Measurements from ENCODE around the gene RAB43. TPM values are rescaled to one million over a fixed set of nuclear protein-coding genes. Genes with fewer than 3 reads are reported as not detected.

Gene RAB43
- total RNA-seq, 1 experiment from 2014 or later = not detected

DNA sequence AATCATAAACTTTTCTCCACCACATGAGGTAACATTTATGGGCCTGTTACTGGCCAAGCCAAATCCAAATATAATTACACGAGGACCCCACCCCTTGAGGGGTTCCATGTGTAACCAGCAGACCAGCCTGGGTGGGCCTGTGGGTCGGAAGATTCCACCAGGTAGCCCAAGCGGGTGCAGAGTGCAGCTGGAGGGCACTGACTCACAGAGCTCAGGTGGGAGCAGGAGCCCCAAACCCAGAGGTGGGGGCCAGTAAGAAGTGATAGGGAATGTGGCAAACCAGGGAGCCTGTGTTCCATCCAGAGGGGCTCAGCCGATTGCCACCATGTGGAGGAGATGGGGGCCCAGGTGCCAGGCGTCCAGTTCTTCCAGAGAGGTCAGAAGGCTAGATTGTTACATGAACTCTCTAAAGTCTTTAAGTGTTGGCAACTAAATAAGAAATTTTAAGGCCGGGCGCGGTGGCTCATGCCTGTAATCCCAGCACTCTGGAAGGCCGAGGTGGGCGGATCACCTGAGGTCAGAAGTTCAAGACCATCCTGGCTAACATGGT, 58.4 kb downstream of the RAB43 start:
- Histone ChIP-seq H3K9ac (ENCODE audit: low read length) (no peak overlapping the region), H4K20me1 (ENCODE audit: insufficient read depth, low read depth, low read length) (no peaks in the 10 kb centered on the region), H3K79me2 (ENCODE audit: low read length) (no peaks in the 10 kb centered on the region), H3K27ac (ENCODE audit: low read length) (no peak overlapping the region), H3K36me3 (ENCODE audit: insufficient read depth, low read length) (no peaks in the 10 kb centered on the region), H3K4me1 (ENCODE audit: low read length) (peaks cover 7% of the 10 kb centered on the region), H3K27me3 (ENCODE audit: low read length) (no peaks in the 10 kb centered on the region), H3K4me3 (ENCODE audit: low read length) (no peak overlapping the region), H3K9me3 (ENCODE audit: low read length) (no peaks in the 10 kb centered on the region), H3K9me2 (replicated peaks; ENCODE audit: insufficient read depth, low read length) (no peaks in the 10 kb centered on the region), H3K4me2 (ENCODE audit: low read depth, low read length, poor library complexity, severe bottlenecking) (no peak overlapping the region), H2AFZ (ENCODE audit: low read length) (no peak overlapping the region)
- no peak for DNase-seq

DNA sequence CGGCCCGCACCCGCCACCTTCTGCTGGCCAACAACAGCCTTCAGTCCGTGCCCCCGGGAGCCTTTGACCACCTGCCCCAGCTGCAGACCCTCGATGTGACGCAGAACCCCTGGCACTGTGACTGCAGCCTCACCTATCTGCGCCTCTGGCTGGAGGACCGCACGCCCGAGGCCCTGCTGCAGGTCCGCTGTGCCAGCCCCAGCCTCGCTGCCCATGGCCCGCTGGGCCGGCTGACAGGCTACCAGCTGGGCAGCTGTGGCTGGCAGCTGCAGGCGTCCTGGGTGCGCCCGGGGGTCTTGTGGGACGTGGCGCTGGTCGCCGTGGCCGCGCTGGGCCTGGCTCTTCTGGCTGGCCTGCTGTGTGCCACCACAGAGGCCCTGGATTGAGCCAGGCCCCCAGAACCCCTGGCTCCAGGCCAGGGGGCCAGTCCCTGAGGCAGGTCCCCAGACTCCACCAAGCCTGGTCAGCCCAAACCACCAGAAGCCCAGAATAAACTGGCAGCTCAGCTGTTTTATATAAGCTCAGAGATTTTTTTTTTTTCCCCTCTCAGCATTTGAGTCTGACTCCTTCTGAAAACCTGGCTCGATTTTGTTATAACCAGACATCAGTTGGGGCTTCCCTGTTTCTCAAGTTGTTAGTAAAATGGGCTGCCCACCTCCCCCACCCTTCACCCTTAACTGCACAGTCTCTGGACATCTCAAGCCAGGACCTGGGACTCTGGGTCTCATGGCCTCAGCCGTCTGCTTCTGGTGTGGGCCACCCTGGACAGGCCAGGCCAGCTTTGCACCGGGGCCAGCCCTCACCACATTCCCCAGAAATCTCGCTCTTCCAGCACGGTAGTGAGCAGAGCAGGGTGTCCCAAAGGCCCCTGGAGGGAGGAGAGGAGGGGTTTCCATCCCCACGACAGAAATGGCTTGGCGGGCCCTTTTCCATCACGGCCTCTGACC, 59.4 kb downstream of the RAB43 start:
- H3K27me3 ChIP-seq (ENCODE audit: low read length) = no peaks in the 10 kb centered on the region
- H3K4me1 ChIP-seq (ENCODE audit: low read length) = peaks cover 8% of the 10 kb centered on the region
- H3K36me3 ChIP-seq (ENCODE audit: insufficient read depth, low read length) = no peaks in the 10 kb centered on the region
- H3K9me2 ChIP-seq (replicated peaks; ENCODE audit: insufficient read depth, low read length) = no peaks in the 10 kb centered on the region
- H4K20me1 ChIP-seq (ENCODE audit: insufficient read depth, low read depth, low read length) = no peaks in the 10 kb centered on the region
- H3K4me2 ChIP-seq (ENCODE audit: low read depth, low read length, poor library complexity, severe bottlenecking) = no peak overlapping the region
- no peaks in the 10 kb centered on the region for H3K9me3 ChIP-seq (ENCODE audit: low read length)
- H3K79me2 ChIP-seq (ENCODE audit: low read length) = no peaks in the 10 kb centered on the region
- H3K4me3 ChIP-seq (ENCODE audit: low read length) = no peak overlapping the region
- no peak overlapping the region for H3K27ac ChIP-seq (ENCODE audit: low read length)
- H3K9ac ChIP-seq (ENCODE audit: low read length) = no peak overlapping the region
- DNase-seq = no peak
- H2AFZ ChIP-seq (ENCODE audit: low read length) = no peak overlapping the region

DNA sequence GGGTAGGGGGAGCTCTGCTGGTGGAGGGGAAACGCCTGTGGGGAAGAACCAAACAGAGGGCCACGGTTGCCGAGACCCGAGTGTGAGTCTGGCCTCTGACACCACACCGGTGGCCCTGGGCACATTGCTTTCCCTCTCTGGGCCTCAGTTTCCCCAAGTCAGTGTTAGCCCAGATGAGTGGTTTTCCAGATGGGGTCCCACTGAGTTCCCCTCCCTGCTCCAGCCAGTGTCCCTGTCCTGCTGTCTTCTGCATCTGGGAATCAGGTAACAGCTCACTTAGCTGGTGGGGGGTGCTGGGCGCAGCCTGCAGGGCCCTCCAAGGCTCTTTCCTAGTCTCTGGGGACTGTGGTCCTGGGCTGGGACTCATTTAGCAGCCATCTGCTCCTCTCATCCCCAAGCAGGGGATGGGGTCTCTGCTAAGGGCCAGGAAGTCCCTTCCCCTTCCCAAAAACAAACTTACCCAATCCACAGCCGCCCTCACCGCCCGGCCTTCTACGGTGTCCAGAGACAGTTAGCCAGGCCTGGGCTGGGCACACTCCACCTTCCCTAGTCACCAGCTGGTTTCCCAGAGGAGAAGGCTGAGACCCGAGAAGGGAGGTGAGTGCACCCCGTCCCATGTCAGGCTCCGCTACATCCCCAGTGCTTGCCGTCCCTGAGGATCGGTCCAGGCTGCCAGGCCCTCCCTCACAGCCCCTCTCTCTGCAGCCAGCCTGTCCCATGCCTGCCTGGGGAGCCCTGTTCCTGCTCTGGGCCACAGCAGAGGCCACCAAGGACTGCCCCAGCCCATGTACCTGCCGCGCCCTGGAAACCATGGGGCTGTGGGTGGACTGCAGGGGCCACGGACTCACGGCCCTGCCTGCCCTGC, 60.3 kb downstream of the RAB43 start:
- Histone ChIP-seq H2AFZ (ENCODE audit: low read length) (no peak overlapping the region), H3K79me2 (ENCODE audit: low read length) (no peaks in the 10 kb centered on the region), H3K27me3 (ENCODE audit: low read length) (no peaks in the 10 kb centered on the region), H3K4me1 (ENCODE audit: low read length) (peaks cover 8% of the 10 kb centered on the region), H4K20me1 (ENCODE audit: insufficient read depth, low read depth, low read length) (no peaks in the 10 kb centered on the region), H3K4me3 (ENCODE audit: low read length) (no peak overlapping the region), H3K9me3 (ENCODE audit: low read length) (no peaks in the 10 kb centered on the region), H3K4me2 (ENCODE audit: low read depth, low read length, poor library complexity, severe bottlenecking) (no peak overlapping the region), H3K9ac (ENCODE audit: low read length) (no peak overlapping the region), H3K27ac (ENCODE audit: low read length) (no peak overlapping the region), H3K36me3 (ENCODE audit: insufficient read depth, low read length) (no peaks in the 10 kb centered on the region), H3K9me2 (replicated peaks; ENCODE audit: insufficient read depth, low read length) (no peaks in the 10 kb centered on the region)
- no peak for DNase-seq

DNA sequence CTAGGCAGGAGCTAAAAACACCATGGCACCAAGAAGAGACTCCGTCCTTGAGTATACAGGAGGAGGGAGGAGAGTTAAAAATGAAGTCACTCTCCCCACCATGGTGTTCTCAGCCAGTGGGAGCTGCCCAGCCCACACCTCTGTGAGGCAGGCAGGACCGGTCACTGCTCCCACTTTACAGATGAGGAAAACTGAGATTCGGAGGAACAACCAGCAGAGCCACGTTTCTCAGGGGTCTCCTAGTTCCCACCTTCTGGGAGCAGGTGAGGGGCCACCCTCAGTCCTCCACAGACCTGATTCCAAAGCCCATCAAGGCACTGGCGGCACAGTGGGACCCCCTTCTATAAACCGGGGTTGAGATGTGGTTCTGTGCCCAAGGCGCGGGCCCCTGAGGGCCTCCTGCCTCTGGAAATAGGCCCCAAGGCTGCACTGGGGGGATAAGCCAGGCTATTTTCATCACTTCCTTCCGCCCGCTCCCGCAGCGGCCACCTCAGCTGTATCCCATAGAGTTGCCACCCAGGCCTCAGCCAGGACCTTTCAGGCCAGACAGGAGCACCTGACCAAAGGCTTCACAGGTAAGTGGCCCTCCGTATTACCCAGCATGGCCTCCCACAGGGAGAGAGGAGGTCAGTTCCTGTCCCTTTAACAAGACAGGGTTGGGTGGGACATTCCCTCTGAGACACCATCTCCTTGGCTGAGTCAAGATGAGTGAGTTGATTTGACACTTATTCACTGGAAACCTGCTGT, 61.2 kb downstream of the RAB43 start, which contains the start of gene GP9:
TSS of gene GP9 (plus strand) at position 504 of the 747 bp plus-strand sequence. CDS start 961 bp downstream, outside the sequence.
- no peaks in the 10 kb centered on the region for H3K79me2 ChIP-seq (ENCODE audit: low read length)
- peaks cover 8% of the 10 kb centered on the region for H3K4me1 ChIP-seq (ENCODE audit: low read length)
- no peaks in the 10 kb centered on the region for H4K20me1 ChIP-seq (ENCODE audit: insufficient read depth, low read depth, low read length)
- H3K27me3 ChIP-seq (ENCODE audit: low read length) = no peaks in the 10 kb centered on the region
- H3K9ac ChIP-seq (ENCODE audit: low read length) = no peak within 1 kb of the TSS
- H3K27ac ChIP-seq (ENCODE audit: low read length) = no peak within 1 kb of the TSS
- H2AFZ ChIP-seq (ENCODE audit: low read length) = no peak within 1 kb of the TSS
- H3K36me3 ChIP-seq (ENCODE audit: insufficient read depth, low read length) = no peaks in the 10 kb centered on the region
- no peaks in the 10 kb centered on the region for H3K9me2 ChIP-seq (replicated peaks; ENCODE audit: insufficient read depth, low read length)
- H3K4me2 ChIP-seq (ENCODE audit: low read depth, low read length, poor library complexity, severe bottlenecking) = no peak within 1 kb of the TSS
- no peak for DNase-seq
- H3K4me3 ChIP-seq (ENCODE audit: low read length) = no peak within 1 kb of the TSS
- H3K9me3 ChIP-seq (ENCODE audit: low read length) = no peaks in the 10 kb centered on the region

DNA sequence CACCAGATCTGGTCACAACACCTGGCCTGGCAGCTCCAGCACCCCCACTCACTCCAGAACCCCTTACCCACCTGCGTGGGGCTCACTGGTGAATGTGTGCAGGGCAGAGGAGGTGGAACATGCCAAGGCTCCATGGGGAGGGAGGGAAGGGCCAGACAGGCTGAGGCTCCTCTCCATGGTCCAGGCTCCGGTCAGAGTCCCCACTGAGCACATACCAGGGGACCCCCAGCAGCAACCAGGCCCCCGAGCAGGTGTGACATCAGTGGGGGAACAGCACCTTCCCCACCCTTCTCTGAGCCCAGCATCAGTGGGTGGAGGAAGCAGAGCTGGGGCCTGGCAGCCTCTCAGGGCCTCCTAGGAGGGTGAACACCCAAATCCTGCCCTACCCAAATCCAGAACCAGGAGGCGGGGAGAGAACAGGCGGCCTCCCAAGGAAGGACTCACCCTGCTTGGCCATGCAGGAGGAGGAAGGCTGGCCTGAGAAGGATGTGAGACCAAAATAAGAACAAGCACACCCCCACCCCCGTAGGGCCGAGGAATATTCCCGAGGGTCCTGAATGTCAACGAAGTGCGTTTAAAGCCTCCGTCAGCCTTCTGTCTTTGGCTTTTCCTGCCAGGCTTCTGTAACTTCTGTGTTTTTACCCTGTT, 62.2 kb downstream of the RAB43 start:
- no peaks in the 10 kb centered on the region for H3K27me3 ChIP-seq (ENCODE audit: low read length)
- no peak overlapping the region for H3K4me2 ChIP-seq (ENCODE audit: low read depth, low read length, poor library complexity, severe bottlenecking)
- H2AFZ ChIP-seq (ENCODE audit: low read length) = no peak overlapping the region
- H3K4me1 ChIP-seq (ENCODE audit: low read length) = peaks cover 8% of the 10 kb centered on the region
- no peak for DNase-seq
- H3K9me2 ChIP-seq (replicated peaks; ENCODE audit: insufficient read depth, low read length) = no peaks in the 10 kb centered on the region
- H3K9ac ChIP-seq (ENCODE audit: low read length) = no peak overlapping the region
- H3K9me3 ChIP-seq (ENCODE audit: low read length) = no peaks in the 10 kb centered on the region
- H4K20me1 ChIP-seq (ENCODE audit: insufficient read depth, low read depth, low read length) = no peaks in the 10 kb centered on the region
- no peak overlapping the region for H3K27ac ChIP-seq (ENCODE audit: low read length)
- no peak overlapping the region for H3K4me3 ChIP-seq (ENCODE audit: low read length)
- H3K79me2 ChIP-seq (ENCODE audit: low read length) = no peaks in the 10 kb centered on the region
- H3K36me3 ChIP-seq (ENCODE audit: insufficient read depth, low read length) = no peaks in the 10 kb centered on the region

DNA sequence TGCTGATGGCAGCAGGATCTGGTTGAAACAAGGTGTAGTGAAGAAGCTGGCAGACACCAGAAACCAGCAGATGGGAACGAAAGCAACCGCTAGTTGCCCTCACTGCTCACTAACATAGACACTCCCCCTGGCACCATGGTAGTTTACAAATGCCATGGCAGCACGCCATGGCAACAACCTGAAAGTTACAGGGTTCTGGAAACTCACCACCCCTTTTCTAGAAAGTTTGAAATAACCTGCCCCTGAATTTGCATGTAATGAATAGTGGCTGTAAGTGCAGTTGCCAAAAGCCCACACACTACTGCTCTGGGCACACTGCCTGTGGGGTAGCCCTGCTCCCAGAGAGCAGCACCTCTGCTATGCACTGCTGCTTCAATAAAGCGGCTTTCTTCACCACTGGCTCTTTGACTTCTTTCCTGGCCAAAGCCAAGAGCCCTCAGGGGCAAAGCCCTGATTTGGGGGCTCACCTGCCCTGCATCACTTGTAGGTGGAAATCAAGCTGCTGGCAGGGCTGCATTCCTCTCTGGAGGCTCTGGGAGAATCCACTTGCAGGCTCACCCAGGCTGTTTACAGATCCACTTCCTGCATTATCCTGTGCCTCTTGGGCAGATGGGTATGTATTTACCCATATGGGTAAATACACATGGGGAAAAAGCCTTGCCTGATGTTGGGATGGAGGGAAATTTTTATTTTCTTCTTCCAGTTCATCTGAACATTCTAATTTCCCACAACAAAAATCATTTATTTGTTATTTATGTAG, 63.0 kb downstream of the RAB43 start:
- H3K27me3 ChIP-seq (ENCODE audit: low read length) = no peaks in the 10 kb centered on the region
- no peaks in the 10 kb centered on the region for H3K36me3 ChIP-seq (ENCODE audit: insufficient read depth, low read length)
- peaks cover 8% of the 10 kb centered on the region for H3K4me1 ChIP-seq (ENCODE audit: low read length)
- no peak overlapping the region for H2AFZ ChIP-seq (ENCODE audit: low read length)
- no peak overlapping the region for H3K27ac ChIP-seq (ENCODE audit: low read length)
- no peaks in the 10 kb centered on the region for H3K9me3 ChIP-seq (ENCODE audit: low read length)
- H3K4me3 ChIP-seq (ENCODE audit: low read length) = no peak overlapping the region
- H3K9me2 ChIP-seq (replicated peaks; ENCODE audit: insufficient read depth, low read length) = no peaks in the 10 kb centered on the region
- no peaks in the 10 kb centered on the region for H4K20me1 ChIP-seq (ENCODE audit: insufficient read depth, low read depth, low read length)
- no peak overlapping the region for H3K9ac ChIP-seq (ENCODE audit: low read length)
- H3K4me2 ChIP-seq (ENCODE audit: low read depth, low read length, poor library complexity, severe bottlenecking) = no peak overlapping the region
- DNase-seq = peak; percentile 51
- no peaks in the 10 kb centered on the region for H3K79me2 ChIP-seq (ENCODE audit: low read length)

DNA sequence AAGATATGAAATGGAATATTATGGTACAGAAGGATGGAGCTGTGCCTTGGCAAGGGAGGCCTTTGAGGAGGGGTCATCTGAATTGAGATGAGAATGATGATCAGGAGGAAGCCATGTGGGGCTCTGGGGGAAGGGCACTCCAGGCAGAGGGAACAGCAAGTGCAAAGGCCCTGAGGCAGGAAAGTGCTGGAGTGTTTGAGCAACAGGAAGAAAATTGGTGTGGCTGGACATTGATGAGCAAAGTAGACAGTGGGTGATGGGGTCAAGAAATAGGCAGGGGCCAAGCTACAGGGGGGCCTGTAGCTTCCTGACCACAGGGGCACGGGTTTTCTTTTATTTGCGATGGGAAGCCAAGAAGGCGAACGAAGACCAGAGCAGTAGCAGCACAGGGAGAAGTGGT, 64.4 kb downstream of the RAB43 start:
- H3K4me2 ChIP-seq (ENCODE audit: low read depth, low read length, poor library complexity, severe bottlenecking) = no peak overlapping the region
- H3K79me2 ChIP-seq (ENCODE audit: low read length) = no peaks in the 10 kb centered on the region
- H3K27ac ChIP-seq (ENCODE audit: low read length) = no peak overlapping the region
- peaks cover 8% of the 10 kb centered on the region for H3K4me1 ChIP-seq (ENCODE audit: low read length)
- no peak overlapping the region for H3K9ac ChIP-seq (ENCODE audit: low read length)
- H3K27me3 ChIP-seq (ENCODE audit: low read length) = no peaks in the 10 kb centered on the region
- DNase-seq = no peak
- H3K9me2 ChIP-seq (replicated peaks; ENCODE audit: insufficient read depth, low read length) = no peaks in the 10 kb centered on the region
- H3K9me3 ChIP-seq (ENCODE audit: low read length) = no peaks in the 10 kb centered on the region
- no peak overlapping the region for H2AFZ ChIP-seq (ENCODE audit: low read length)
- no peaks in the 10 kb centered on the region for H3K36me3 ChIP-seq (ENCODE audit: insufficient read depth, low read length)
- H3K4me3 ChIP-seq (ENCODE audit: low read length) = no peak overlapping the region
- H4K20me1 ChIP-seq (ENCODE audit: insufficient read depth, low read depth, low read length) = no peaks in the 10 kb centered on the region

Measured in Karpas-422 (cell line).